OCI-LY3 (cell line): Measurements from ENCODE around the gene ZNF418.

ENCODE experiments used
- EZH2phosphoT487 ChIP-seq: fragments of 200-600 bp; shearing (Covaris generic); IDR thresholded peaks from 2 replicates; pipeline ENCODE4 v1.6.1; 2018; ENCODE audit warnings: antibody characterized with exemption, mixed run types, low read depth
- TF ChIP-seq, protein P1 (sequence below): fragments of 200-600, 300-600 bp; sonication (generic); IDR thresholded peaks from 2 replicates; pipeline ENCODE4 v1.5.1; 2014; ENCODE audit warnings: antibody characterized with exemption, low read length, low read depth

DNA sequence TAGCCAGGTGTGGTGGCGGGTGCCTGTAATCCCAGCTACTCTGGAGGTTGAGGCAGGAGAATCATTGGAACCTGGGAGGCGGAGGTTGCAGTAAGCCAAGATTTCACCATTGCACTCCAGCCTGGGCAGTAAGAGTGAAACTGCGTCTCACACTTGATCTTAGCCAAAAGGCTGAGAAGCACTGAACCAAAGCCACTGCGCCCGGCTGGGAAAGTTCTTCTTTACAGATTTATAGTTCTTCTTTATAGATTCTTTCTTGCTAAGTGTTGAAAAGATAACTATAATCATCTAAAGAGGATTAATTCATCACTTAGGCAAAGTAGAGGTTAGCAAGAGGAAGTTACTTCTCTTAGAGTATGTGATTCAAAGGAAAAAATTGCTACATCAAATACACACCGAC lies 29.9 kb downstream of the ZNF418 start:
- TF ChIP-seq, protein P1, sequence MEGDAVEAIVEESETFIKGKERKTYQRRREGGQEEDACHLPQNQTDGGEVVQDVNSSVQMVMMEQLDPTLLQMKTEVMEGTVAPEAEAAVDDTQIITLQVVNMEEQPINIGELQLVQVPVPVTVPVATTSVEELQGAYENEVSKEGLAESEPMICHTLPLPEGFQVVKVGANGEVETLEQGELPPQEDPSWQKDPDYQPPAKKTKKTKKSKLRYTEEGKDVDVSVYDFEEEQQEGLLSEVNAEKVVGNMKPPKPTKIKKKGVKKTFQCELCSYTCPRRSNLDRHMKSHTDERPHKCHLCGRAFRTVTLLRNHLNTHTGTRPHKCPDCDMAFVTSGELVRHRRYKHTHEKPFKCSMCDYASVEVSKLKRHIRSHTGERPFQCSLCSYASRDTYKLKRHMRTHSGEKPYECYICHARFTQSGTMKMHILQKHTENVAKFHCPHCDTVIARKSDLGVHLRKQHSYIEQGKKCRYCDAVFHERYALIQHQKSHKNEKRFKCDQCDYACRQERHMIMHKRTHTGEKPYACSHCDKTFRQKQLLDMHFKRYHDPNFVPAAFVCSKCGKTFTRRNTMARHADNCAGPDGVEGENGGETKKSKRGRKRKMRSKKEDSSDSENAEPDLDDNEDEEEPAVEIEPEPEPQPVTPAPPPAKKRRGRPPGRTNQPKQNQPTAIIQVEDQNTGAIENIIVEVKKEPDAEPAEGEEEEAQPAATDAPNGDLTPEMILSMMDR: no peak
- no peak for TF ChIP-seq EZH2phosphoT487
